SK-N-SH (cell line): ENCODE results near the gene CRIM1. TPM values are rescaled to one million over a fixed set of nuclear protein-coding genes. Genes with fewer than 3 reads are reported as not detected.
A peak's percentile ranks its signal among the peaks of the same experiment; 100 is the strongest.

Experiments used
- CTCF ChIA-PET: fragments of 300-600, 350-600 bp; formaldehyde crosslinking; extraction: SDS; loops from one replicate; lab custom pipeline; 2021; lab: Yijun Ruan, JAX
- POLR2A ChIA-PET: fragments of 350-600 bp; sonication (Branson Sonifier 250); formaldehyde crosslinking; extraction: SDS; loops from one replicate; lab custom pipeline; 2020; ENCODE audit warnings: antibody characterized with exemption, inconsistent platforms; lab: Yijun Ruan, JAX
- DNase-seq: peaks from one replicate; pipeline ENCODE4 v3.0.0; 2012
- H2AFZ ChIP-seq: fragments of 200-600 bp; sonication (generic); 2 replicates; pipeline ENCODE4 v1.8.1; 2016; ENCODE audit warnings: antibody characterized with exemption, mild to moderate bottlenecking, low read depth
- H3F3A ChIP-seq: fragments of 200-600 bp; sonication (generic); replicated peaks from 2 replicates; pipeline ENCODE3; 2016; ENCODE audit warnings: antibody characterized with exemption, mild to moderate bottlenecking; ENCODE audit not compliant: insufficient read depth
- H3K27ac ChIP-seq, 2 experiments: fragments of 200-500 bp in 1 of 2; fragments of 200-600 bp in 1 of 2; sonication (Bioruptor generic) in 1 of 2; sonication (generic), shearing (Covaris generic) in 1 of 2; 2 replicates each; pipeline versions ENCODE4 v1.5.1 to v1.6.1; 2014 to 2016; ENCODE audit warnings: low read depth in 2 of 2, inconsistent platforms in 1 of 2, low read length in 1 of 2, mild to moderate bottlenecking in 1 of 2, mixed read lengths in 1 of 2
- H3K27me3 ChIP-seq: fragments of 200-600 bp; sonication (generic), shearing (Covaris generic); 2 replicates; pipeline ENCODE4 v1.6.1; 2016; ENCODE audit warnings: mixed run types; ENCODE audit not compliant: insufficient read depth
- H3K36me3 ChIP-seq, 2 experiments: fragments of 200-500 bp in 1 of 2; fragments of 200-600 bp in 1 of 2; sonication (Bioruptor generic) in 1 of 2; sonication (generic) in 1 of 2; replicated peaks in 1 of 2; 2 replicates each; pipeline versions ENCODE3 to v1.5.1; 2014 to 2016; ENCODE audit warnings: low read length in 1 of 2, mild to moderate bottlenecking in 1 of 2; ENCODE audit not compliant: insufficient read depth in 2 of 2, control insufficient read depth in 1 of 2
- H3K4me1 ChIP-seq, 2 experiments: fragments of 200-500 bp in 1 of 2; fragments of 200-600 bp in 1 of 2; sonication (Bioruptor generic) in 1 of 2; sonication (generic), shearing (Covaris generic) in 1 of 2; 2 replicates each; pipeline versions ENCODE4 v1.5.1 to v1.6.1; 2014 to 2016; ENCODE audit warnings: low read depth in 1 of 2, low read length in 1 of 2, mixed run types in 1 of 2; ENCODE audit not compliant: insufficient read depth in 2 of 2, control insufficient read depth in 1 of 2
- H3K4me2 ChIP-seq: fragments of 200-600 bp; sonication (generic), shearing (Covaris generic); 2 replicates; pipeline ENCODE4 v1.6.1; 2017; ENCODE audit warnings: mixed run types
- H3K4me3 ChIP-seq, 2 experiments: fragments of 200-500 bp in 1 of 2; fragments of 200-600 bp in 1 of 2; sonication (Bioruptor generic) in 1 of 2; sonication (generic), shearing (Covaris generic) in 1 of 2; 2 replicates each; pipeline versions ENCODE4 v1.5.1 to v1.8.1; 2014 to 2016; ENCODE audit warnings: low read depth in 2 of 2, inconsistent platforms in 1 of 2, low read length in 1 of 2, mild to moderate bottlenecking in 1 of 2, mixed read lengths in 1 of 2, moderate library complexity in 1 of 2
- H3K79me2 ChIP-seq: fragments of 200-600 bp; sonication (generic); 2 replicates; pipeline ENCODE4 v1.8.1; 2017; ENCODE audit warnings: mild to moderate bottlenecking; ENCODE audit not compliant: insufficient read depth
- H3K9ac ChIP-seq: fragments of 200-600 bp; sonication (generic); 2 replicates; pipeline ENCODE4 v1.6.1; 2017; ENCODE audit warnings: mixed run types
- H3K9me2 ChIP-seq: fragments of 200-600 bp; sonication (generic); 2 replicates; pipeline ENCODE4 v1.6.1; 2017; ENCODE audit warnings: mixed run types
- H3K9me3 ChIP-seq: fragments of 200-600 bp; sonication (generic); 2 replicates; pipeline ENCODE4 v1.6.1; 2017; ENCODE audit warnings: mixed run types, mild to moderate bottlenecking, moderate library complexity
- H4K20me1 ChIP-seq: fragments of 200-600 bp; sonication (generic); 2 replicates; pipeline ENCODE4 v1.6.1; 2017; ENCODE audit warnings: mild to moderate bottlenecking, mixed run types; ENCODE audit not compliant: insufficient read depth
- CHD2 ChIP-seq: fragments of 150-350 bp; IDR thresholded peaks from 2 replicates; pipeline ENCODE4 v1.6.1; 2018; ENCODE audit warnings: low read length; ENCODE audit not compliant: partially characterized antibody
- CTCF ChIP-seq: fragments of 200-600 bp; sonication (generic); IDR thresholded peaks from 2 replicates; pipeline ENCODE4 v1.6.1; 2017; ENCODE audit warnings: antibody characterized with exemption, mild to moderate bottlenecking, moderate library complexity
- ELF1 ChIP-seq: IDR thresholded peaks from 2 replicates; pipeline ENCODE4 v1.4.0; 2012
- FOXJ3 ChIP-seq: sonication (generic); formaldehyde crosslinking; IDR thresholded peaks from 2 replicates; pipeline ENCODE4 v1.5.1; 2020; ENCODE audit warnings: mild to moderate bottlenecking, missing genetic modification reagents
- IRF3 ChIP-seq: fragments of 150-350 bp; IDR thresholded peaks from 2 replicates; pipeline ENCODE4 v1.6.1; 2016; ENCODE audit warnings: mild to moderate bottlenecking, low read depth, low read length
- MEF2A ChIP-seq: IDR thresholded peaks from 2 replicates; pipeline ENCODE4 v1.4.0; 2012; ENCODE audit warnings: low read depth, borderline replicate concordance
- MXI1 ChIP-seq: IDR thresholded peaks from 2 replicates; pipeline ENCODE4 v1.6.1; 2012; ENCODE audit warnings: mild to moderate bottlenecking, low read depth, low read length, improper control_type of control experiment
- PBX3 ChIP-seq: IDR thresholded peaks from 2 replicates; pipeline ENCODE4; 2012
- POLR2AphosphoS5 ChIP-seq: IDR thresholded peaks from 2 replicates; pipeline ENCODE4 v1.6.1; 2012; ENCODE audit warnings: low read depth, low read length
- RAD21 ChIP-seq: IDR thresholded peaks from 2 replicates; pipeline ENCODE4 v1.6.1; 2012; ENCODE audit warnings: mild to moderate bottlenecking, low read length
- RCOR1 ChIP-seq: fragments of 150-350 bp; IDR thresholded peaks from 2 replicates; pipeline ENCODE4 v1.6.1; 2017; ENCODE audit warnings: antibody characterized with exemption, low read length
- REST ChIP-seq: IDR thresholded peaks from 2 replicates; pipeline ENCODE4 v1.6.1; 2012; ENCODE audit warnings: mild to moderate bottlenecking, low read depth, low read length, moderate library complexity
- RXRA ChIP-seq: IDR thresholded peaks from 2 replicates; pipeline ENCODE4 v1.4.0; 2012; ENCODE audit warnings: low read depth, mild to moderate bottlenecking, borderline replicate concordance
- SIN3A ChIP-seq: IDR thresholded peaks from 2 replicates; pipeline ENCODE4 v1.6.1; 2012; ENCODE audit warnings: low read depth, mild to moderate bottlenecking, low read length, moderate library complexity, borderline replicate concordance
- TAF1 ChIP-seq: IDR thresholded peaks from 2 replicates; pipeline ENCODE4 v1.6.1; 2012; ENCODE audit warnings: low read depth, mild to moderate bottlenecking, low read length, moderate library complexity, borderline replicate concordance
- TEAD4 ChIP-seq: IDR thresholded peaks from 2 replicates; pipeline ENCODE4 v1.4.0; 2012; ENCODE audit warnings: mild to moderate bottlenecking, borderline replicate concordance; ENCODE audit not compliant: insufficient read depth
- YY1 ChIP-seq: IDR thresholded peaks from 2 replicates; pipeline ENCODE4 v1.4.0; 2012; ENCODE audit warnings: low read depth, mild to moderate bottlenecking
- ZBTB33 ChIP-seq: IDR thresholded peaks from 2 replicates; pipeline ENCODE4 v1.4.0; 2012; ENCODE audit warnings: low read depth, borderline replicate concordance
- WGBS: methylation state at CpG from one replicate; pipeline ENCODE4 v1.1.6; 2017; ENCODE audit warnings: low lambda C conversion rate; 5-methylcytosine and 5-hydroxymethylcytosine counted together
- polyA plus RNA-seq, 3 experiments: library from polyadenylated mRNA; depleted of rRNA; stranded (reverse); fragments of >200 nt; gene quantifications; 2 replicates each; pipeline ENCODE4 v1.2.3, GENCODE V29; 2012

The CRIM1 gene
- polyA plus RNA-seq, 1 of the 3 experiments (the other 2 are of a cell fraction) = 244 TPM

GRCh38 chr2:36397728-36398413, 42.3 kb downstream of the CRIM1 start (continued):
- TF ChIP-seq ZBTB33 (no peak), SIN3A (no peak)

DNA sequence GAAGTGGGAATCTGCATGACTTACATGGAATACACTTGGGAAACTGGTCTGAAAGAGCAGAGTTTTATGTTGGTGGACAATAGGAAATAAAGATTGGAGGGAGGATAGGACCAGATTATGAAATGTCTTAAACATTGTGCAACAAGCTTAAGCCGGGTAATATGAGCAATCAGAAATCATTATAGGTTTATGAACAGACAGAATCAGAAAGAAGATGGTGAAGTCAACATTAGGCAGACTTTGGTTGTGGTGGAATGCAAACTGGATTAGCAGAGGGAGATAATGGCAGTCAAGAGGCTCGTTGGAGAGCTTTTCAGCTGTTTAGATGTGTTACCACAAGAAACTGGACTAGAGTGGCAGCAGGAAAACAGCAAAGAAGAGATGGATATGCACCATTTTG, 43.5 kb downstream of the CRIM1 start:
- Histone ChIP-seq H3K9me2 (no peaks in the 10 kb centered on the region), H3K4me1 (peaks cover 3 to 65% of the 10 kb centered on the region in 2 experiments; a peak in 3 of 4 replicates), H3K4me2 (no peak overlapping the region), H2AFZ (no peak overlapping the region), H3K27ac (peak overlapping the region in 1 of 2 experiments; percentile 99; a peak in 2 of 4 replicates), H3K36me3 (peaks cover 9 to 28% of the 10 kb centered on the region in 2 experiments), H3K27me3 (no peaks in the 10 kb centered on the region), H4K20me1 (peaks cover 14% of the 10 kb centered on the region; the same call in 1 of the 2 replicates), H3F3A (peaks cover 75% of the 10 kb centered on the region), H3K9me3 (no peaks in the 10 kb centered on the region), H3K9ac (no peak overlapping the region), H3K4me3 (no peak overlapping the region), H3K79me2 (peaks cover 97% of the 10 kb centered on the region)
- CTCF ChIA-PET = no interaction called here
- 41% methylated on average over 2 of the region's 2 CpGs for WGBS
- DNase-seq = no peak
- POLR2A ChIA-PET = no interaction called here
- TF ChIP-seq FOXJ3 (CRISPR knock-in tag) (no peak), REST (no peak), RAD21 (no peak), YY1 (no peak), ELF1 (no peak), PBX3 (no peak), RXRA (no peak), TEAD4 (no peak), ZBTB33 (no peak), POLR2AphosphoS5 (no peak), RCOR1 (no peak), IRF3 (no peak), MEF2A (no peak), CTCF (no peak), CHD2 (no peak), MXI1 (no peak), TAF1 (no peak)
